Fibroblast of mammary gland (primary cell): ENCODE results near the gene AK2.
"Not testable (repeated sequence)": the region's sequence is repeated elsewhere in the genome, so short reads cannot be mapped to it uniquely, and the experiment has no call there.

Source experiments
- DNase-seq: peaks from one replicate; pipeline ENCODE4 v3.0.0-alpha.2; 2010; ENCODE audit warnings: low read depth
- H3K4me3 ChIP-seq: 2 replicates; pipeline ENCODE4 v1.5.1; 2011; ENCODE audit warnings: low read depth, mild to moderate bottlenecking, low read length, moderate library complexity; ENCODE audit not compliant: control insufficient read depth
- CTCF ChIP-seq: conservative IDR thresholded peaks from 2 replicates; pipeline ENCODE4 v1.5.1; 2011; ENCODE audit warnings: low read depth, low read length, inconsistent platforms; ENCODE audit not compliant: control insufficient read depth, insufficient read depth

The AK2 gene

GRCh38 chr1:33049371-33049770 is 12.7 kb upstream of the AK2 start:
- no peak overlapping the region for H3K4me3 ChIP-seq
- no peak for TF ChIP-seq CTCF
- no peak for DNase-seq

- no peak overlapping the region for H3K4me3 ChIP-seq
- TF ChIP-seq CTCF, result no peak
Measured at GRCh38 chr1:33048426-33048825, 11.7 kb upstream of the AK2 start.

GRCh38 chr1:33047839-33048305 is 11.2 kb upstream of the AK2 start:
- DNase-seq, result peak; percentile 35
- no peak for TF ChIP-seq CTCF
- H3K4me3 ChIP-seq, result no peak overlapping the region

More at GRCh38 chr1:33048426-33048825, 11.7 kb upstream of the AK2 start:
- no peak for DNase-seq

- TF ChIP-seq CTCF, result no peak
- no peak overlapping the region for H3K4me3 ChIP-seq
- DNase-seq, result no peak
Measured at GRCh38 chr1:33047290-33047689, 10.6 kb upstream of the AK2 start.

GRCh38 chr1:33046234-33046633 is 9.6 kb upstream of the AK2 start:
- not testable (repeated sequence) for DNase-seq, H3K4me3 ChIP-seq

GRCh38 chr1:33045814-33046213 is 9.1 kb upstream of the AK2 start:
- DNase-seq, result no peak
- TF ChIP-seq CTCF, result no peak
- no peak overlapping the region for H3K4me3 ChIP-seq

GRCh38 chr1:33045246-33045645 is 8.6 kb upstream of the AK2 start:
- no peak for DNase-seq
- no peak for TF ChIP-seq CTCF

More at GRCh38 chr1:33045246-33045645, 8.6 kb upstream of the AK2 start:
- H3K4me3 ChIP-seq, result no peak overlapping the region
